Measurements from ENCODE around the gene PDE4C.

The PDE4C gene

DNA sequence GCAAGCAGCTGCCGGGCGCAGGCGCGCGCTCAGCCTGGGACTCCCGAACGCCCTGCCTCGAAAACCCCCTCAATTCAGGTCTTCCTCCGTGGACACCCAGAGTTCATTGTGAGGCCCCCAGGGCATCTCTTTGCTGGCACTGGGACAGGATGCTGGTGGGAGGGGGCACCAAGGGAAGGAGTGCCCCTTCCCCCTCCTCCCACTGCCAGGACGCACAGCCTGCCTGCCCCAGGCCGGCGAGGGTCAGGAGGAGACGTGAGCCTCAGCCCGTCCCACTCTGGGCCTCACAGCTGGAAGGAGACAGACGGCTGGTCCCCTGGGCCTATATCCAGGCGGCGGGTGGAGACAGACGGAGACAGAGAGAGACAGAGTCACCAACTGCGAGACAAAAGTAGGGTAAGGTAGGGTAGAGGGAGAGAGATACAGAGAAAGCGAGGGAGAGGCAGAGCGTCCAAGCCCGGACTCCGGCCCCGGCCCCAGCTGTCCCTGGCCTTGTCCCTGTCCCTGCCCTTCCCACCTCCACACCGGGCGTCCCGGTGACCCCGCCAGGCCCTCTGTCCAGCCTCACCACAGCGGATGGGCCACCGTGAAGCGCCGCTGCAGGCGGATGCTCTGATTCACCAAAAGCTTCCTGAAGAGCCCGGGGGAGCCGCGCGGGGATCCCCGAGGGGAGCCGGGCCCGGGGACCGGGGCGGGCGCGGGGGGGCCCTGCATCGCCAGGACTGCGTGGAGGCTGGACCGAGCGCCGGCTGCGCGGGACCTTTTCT lies at the start of gene PDE4C:
PDE4C (minus strand) TSS at position 737 of the 767 bp plus-strand sequence; CDS start at position 714, 23 bp downstream.
- Histone ChIP-seq H3K9ac (ENCODE audit: low read length) (peak within 1 kb of the TSS; percentile 84), H3K9me3 (ENCODE audit: control insufficient read depth, low read length) (no peaks in the 10 kb centered on the region), H3K36me3 (ENCODE audit: control insufficient read depth, insufficient read depth, low read length, severe bottlenecking) (no peaks in the 10 kb centered on the region), H3K4me1 (ENCODE audit: control insufficient read depth, insufficient read depth, low read length) (peaks cover 9% of the 10 kb centered on the region), H3K27me3 (replicated peaks; ENCODE audit: control insufficient read depth, insufficient read depth, low read length) (peaks cover 11% of the 10 kb centered on the region), H3K4me3 (ENCODE audit: low read length) (no peak within 1 kb of the TSS)
- peak; percentile 31 for DNase-seq (ENCODE audit: low read depth)

GRCh38 chr19:18274781-18275356 lies 48.6 kb upstream of the PDE4C start:
- Histone ChIP-seq H3K36me3 (ENCODE audit: control insufficient read depth, insufficient read depth, low read length, severe bottlenecking) (no peaks in the 10 kb centered on the region), H3K9ac (ENCODE audit: low read length) (peak overlapping the region; percentile 47), H3K4me3 (ENCODE audit: low read length) (peak overlapping the region; percentile 25), H3K9me3 (ENCODE audit: control insufficient read depth, low read length) (no peaks in the 10 kb centered on the region), H3K4me1 (ENCODE audit: control insufficient read depth, insufficient read depth, low read length) (peaks cover 36% of the 10 kb centered on the region), H3K27me3 (replicated peaks; ENCODE audit: control insufficient read depth, insufficient read depth, low read length) (no peaks in the 10 kb centered on the region)
- DNase-seq (ENCODE audit: low read depth): peak; percentile 95

- peak; percentile 65 for DNase-seq (ENCODE audit: low read depth)
- H3K27me3 ChIP-seq (replicated peaks; ENCODE audit: control insufficient read depth, insufficient read depth, low read length): no peaks in the 10 kb centered on the region
- peaks cover 36% of the 10 kb centered on the region for H3K4me1 ChIP-seq (ENCODE audit: control insufficient read depth, insufficient read depth, low read length)
- no peaks in the 10 kb centered on the region for H3K9me3 ChIP-seq (ENCODE audit: control insufficient read depth, low read length)
- H3K9ac ChIP-seq (ENCODE audit: low read length): peak within 1 kb of the TSS; percentile 47
- peak within 1 kb of the TSS; percentile 25 for H3K4me3 ChIP-seq (ENCODE audit: low read length)
- H3K36me3 ChIP-seq (ENCODE audit: control insufficient read depth, insufficient read depth, low read length, severe bottlenecking): no peaks in the 10 kb centered on the region
These were observed 48.1 kb upstream of the PDE4C start, which contains the start of gene IQCN for GRCh38 chr19:18274219-18274780. IQCN (minus strand) TSS chr19:18274452; CDS start chr19:18269478, 4,974 bp downstream.

DNA sequence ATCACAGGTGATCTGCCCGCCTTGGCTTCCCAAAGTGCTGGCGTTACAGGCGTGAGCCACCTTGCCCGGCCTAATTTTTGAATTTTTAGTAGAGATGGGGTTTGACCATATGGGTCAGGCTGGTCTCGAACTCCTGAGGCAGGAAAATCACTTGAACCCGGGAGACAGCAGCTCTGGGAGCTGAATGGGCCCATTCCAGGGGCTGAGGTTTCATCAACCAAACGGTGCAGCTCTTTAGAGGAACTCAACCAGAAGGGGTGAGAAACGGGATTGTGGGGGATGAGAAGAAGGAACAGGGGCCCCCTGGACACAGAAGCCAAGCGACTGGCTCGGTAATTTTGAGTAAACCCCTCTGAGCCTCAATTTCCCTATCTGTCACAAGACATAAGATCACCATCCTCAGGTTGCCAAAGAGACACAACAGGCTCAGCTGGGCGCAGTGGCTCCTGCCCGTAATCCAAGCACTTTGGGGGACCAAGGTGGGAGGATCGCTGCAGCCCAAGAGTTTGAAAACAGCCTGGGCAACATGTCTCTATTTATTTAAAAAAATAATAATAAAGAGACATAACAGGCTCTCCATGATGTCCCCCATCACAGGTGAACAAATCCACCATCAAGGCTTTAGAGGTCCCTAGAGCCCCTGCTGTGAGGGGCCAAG lies 47.5 kb upstream of the PDE4C start:
- Histone ChIP-seq H3K4me1 (ENCODE audit: control insufficient read depth, insufficient read depth, low read length) (peaks cover 32% of the 10 kb centered on the region), H3K4me3 (ENCODE audit: low read length) (no peak overlapping the region), H3K9me3 (ENCODE audit: control insufficient read depth, low read length) (no peaks in the 10 kb centered on the region), H3K9ac (ENCODE audit: low read length) (no peak overlapping the region), H3K36me3 (ENCODE audit: control insufficient read depth, insufficient read depth, low read length, severe bottlenecking) (no peaks in the 10 kb centered on the region), H3K27me3 (replicated peaks; ENCODE audit: control insufficient read depth, insufficient read depth, low read length) (no peaks in the 10 kb centered on the region)
- DNase-seq (ENCODE audit: low read depth): no peak

GRCh38 chr19:18271433-18271841 lies 45.2 kb upstream of the PDE4C start:
- H3K4me1 ChIP-seq (ENCODE audit: control insufficient read depth, insufficient read depth, low read length): peaks cover 23% of the 10 kb centered on the region
- peaks cover 9% of the 10 kb centered on the region for H3K36me3 ChIP-seq (ENCODE audit: control insufficient read depth, insufficient read depth, low read length, severe bottlenecking)
- no peak overlapping the region for H3K9ac ChIP-seq (ENCODE audit: low read length)
- no peaks in the 10 kb centered on the region for H3K9me3 ChIP-seq (ENCODE audit: control insufficient read depth, low read length)
- no peaks in the 10 kb centered on the region for H3K27me3 ChIP-seq (replicated peaks; ENCODE audit: control insufficient read depth, insufficient read depth, low read length)
- peak; percentile 44 for DNase-seq (ENCODE audit: low read depth)
- no peak overlapping the region for H3K4me3 ChIP-seq (ENCODE audit: low read length)

DNA sequence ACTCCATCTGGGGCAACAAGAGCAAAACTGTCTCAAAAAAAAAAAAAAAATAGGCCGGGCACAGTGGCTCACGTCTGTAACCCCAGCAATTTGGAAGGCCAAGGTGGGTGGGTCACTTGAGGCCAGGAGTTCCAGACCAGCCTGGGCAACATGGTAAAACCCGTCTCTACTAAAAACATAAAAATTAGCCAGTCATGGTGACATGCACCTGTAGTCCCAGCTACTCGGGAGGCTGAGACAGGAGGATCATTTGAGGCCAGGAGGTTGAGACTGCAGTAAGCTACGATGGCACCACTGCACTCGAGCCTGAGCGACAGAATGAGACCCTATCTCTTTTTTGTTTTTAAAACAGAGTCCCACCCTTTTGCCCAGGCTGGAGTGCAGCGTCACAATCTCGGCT lies 44.1 kb upstream of the PDE4C start:
- no peak for DNase-seq (ENCODE audit: low read depth)
- Histone ChIP-seq H3K4me1 (ENCODE audit: control insufficient read depth, insufficient read depth, low read length) (peaks cover 14% of the 10 kb centered on the region), H3K9ac (ENCODE audit: low read length) (no peak overlapping the region), H3K4me3 (ENCODE audit: low read length) (no peak overlapping the region), H3K27me3 (replicated peaks; ENCODE audit: control insufficient read depth, insufficient read depth, low read length) (no peaks in the 10 kb centered on the region), H3K9me3 (ENCODE audit: control insufficient read depth, low read length) (no peaks in the 10 kb centered on the region), H3K36me3 (ENCODE audit: control insufficient read depth, insufficient read depth, low read length, severe bottlenecking) (peaks cover 20% of the 10 kb centered on the region)

DNA sequence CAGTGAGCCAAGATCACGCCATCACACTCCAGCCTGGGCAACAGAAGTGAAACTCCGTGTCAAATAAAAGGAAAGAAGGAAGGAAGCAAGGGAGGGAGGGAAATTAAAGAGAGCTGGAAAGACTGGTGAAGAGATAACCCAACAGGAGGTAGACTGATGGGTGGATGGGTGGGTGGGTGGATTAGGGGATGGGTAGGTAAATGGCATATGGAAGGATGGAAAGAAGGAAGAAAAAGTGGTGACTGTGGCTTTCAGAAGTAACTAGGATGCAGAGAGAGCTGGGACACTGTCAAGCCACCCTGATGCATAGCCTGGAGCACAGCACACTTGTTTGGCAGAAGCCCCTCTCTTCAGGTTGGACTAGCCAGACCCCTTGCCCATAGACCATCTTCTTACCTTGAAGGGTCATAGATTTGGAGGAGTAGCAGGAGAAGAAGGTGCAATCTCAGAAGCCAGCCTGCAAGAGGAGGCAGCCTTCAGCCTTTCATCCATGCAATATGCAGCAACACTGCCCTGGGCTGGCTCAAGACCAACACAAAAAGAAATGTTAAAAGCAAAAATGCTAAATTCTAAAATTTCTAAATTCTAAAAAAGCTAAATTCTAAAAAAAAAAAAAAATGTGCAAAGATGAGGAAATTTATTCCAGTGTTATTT lies 43.0 kb upstream of the PDE4C start:
- no peak overlapping the region for H3K9ac ChIP-seq (ENCODE audit: low read length)
- H3K36me3 ChIP-seq (ENCODE audit: control insufficient read depth, insufficient read depth, low read length, severe bottlenecking): peaks cover 22% of the 10 kb centered on the region
- no peaks in the 10 kb centered on the region for H3K27me3 ChIP-seq (replicated peaks; ENCODE audit: control insufficient read depth, insufficient read depth, low read length)
- H3K9me3 ChIP-seq (ENCODE audit: control insufficient read depth, low read length): no peaks in the 10 kb centered on the region
- DNase-seq (ENCODE audit: low read depth): no peak
- peaks cover 3% of the 10 kb centered on the region for H3K4me1 ChIP-seq (ENCODE audit: control insufficient read depth, insufficient read depth, low read length)
- H3K4me3 ChIP-seq (ENCODE audit: low read length): no peak overlapping the region

GRCh38 chr19:18266771-18267686 lies 40.8 kb upstream of the PDE4C start:
- DNase-seq (ENCODE audit: low read depth): no peak
- H3K4me3 ChIP-seq (ENCODE audit: low read length): no peak overlapping the region
- H3K4me1 ChIP-seq (ENCODE audit: control insufficient read depth, insufficient read depth, low read length): no peaks in the 10 kb centered on the region
- H3K36me3 ChIP-seq (ENCODE audit: control insufficient read depth, insufficient read depth, low read length, severe bottlenecking): peaks cover 22% of the 10 kb centered on the region
- no peaks in the 10 kb centered on the region for H3K27me3 ChIP-seq (replicated peaks; ENCODE audit: control insufficient read depth, insufficient read depth, low read length)
- no peak overlapping the region for H3K9ac ChIP-seq (ENCODE audit: low read length)
- no peaks in the 10 kb centered on the region for H3K9me3 ChIP-seq (ENCODE audit: control insufficient read depth, low read length)

GRCh38 chr19:18265582-18265981 lies 39.3 kb upstream of the PDE4C start:
- Histone ChIP-seq H3K4me3 (ENCODE audit: low read length) (no peak overlapping the region), H3K9me3 (ENCODE audit: control insufficient read depth, low read length) (no peaks in the 10 kb centered on the region), H3K36me3 (ENCODE audit: control insufficient read depth, insufficient read depth, low read length, severe bottlenecking) (peaks cover 22% of the 10 kb centered on the region), H3K4me1 (ENCODE audit: control insufficient read depth, insufficient read depth, low read length) (no peaks in the 10 kb centered on the region), H3K27me3 (replicated peaks; ENCODE audit: control insufficient read depth, insufficient read depth, low read length) (no peaks in the 10 kb centered on the region), H3K9ac (ENCODE audit: low read length) (no peak overlapping the region)
- no peak for DNase-seq (ENCODE audit: low read depth)

DNA sequence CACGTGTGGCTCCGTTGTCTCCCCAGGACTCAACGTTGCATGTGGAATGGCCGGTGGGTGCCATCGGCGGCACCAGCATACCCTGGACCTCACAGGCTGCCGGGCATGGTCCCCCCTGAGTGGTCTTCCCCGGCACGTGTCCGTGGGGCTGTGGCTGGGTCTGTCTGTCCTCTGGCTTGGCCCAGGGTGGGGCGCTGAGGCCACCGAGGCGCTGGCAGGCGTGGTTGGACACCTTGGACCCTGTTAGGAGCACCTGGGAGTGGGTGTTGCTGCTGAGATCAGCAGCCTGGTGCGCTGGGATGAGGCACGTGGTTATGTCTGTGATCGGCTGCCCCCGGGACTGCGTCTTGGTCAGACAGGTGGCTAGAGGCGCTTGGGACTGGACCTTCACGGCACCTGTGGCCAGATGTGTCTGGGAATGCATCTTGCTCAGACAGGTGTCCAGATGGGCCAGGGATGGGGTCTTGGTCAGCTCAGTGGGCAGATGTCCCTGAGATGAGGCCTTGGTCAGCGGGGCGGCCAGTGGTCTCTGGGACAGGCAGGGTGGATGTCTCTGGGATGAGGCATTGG lies 38.8 kb upstream of the PDE4C start:
- Histone ChIP-seq H3K27me3 (replicated peaks; ENCODE audit: control insufficient read depth, insufficient read depth, low read length) (no peaks in the 10 kb centered on the region), H3K9ac (ENCODE audit: low read length) (no peak overlapping the region), H3K9me3 (ENCODE audit: control insufficient read depth, low read length) (no peaks in the 10 kb centered on the region), H3K4me1 (ENCODE audit: control insufficient read depth, insufficient read depth, low read length) (peaks cover 4% of the 10 kb centered on the region), H3K4me3 (ENCODE audit: low read length) (no peak overlapping the region), H3K36me3 (ENCODE audit: control insufficient read depth, insufficient read depth, low read length, severe bottlenecking) (peaks cover 22% of the 10 kb centered on the region)
- no peak for DNase-seq (ENCODE audit: low read depth)

Data from adipocyte (in vitro differentiated cells).